Hepatocyte (in vitro differentiated cells): ENCODE data around the gene OR4X1. TPM values are rescaled to one million over a fixed set of nuclear protein-coding genes. Genes with fewer than 3 reads are reported as not detected.
"Not testable (repeated sequence)": the region's sequence is repeated elsewhere in the genome, so short reads cannot be mapped to it uniquely, and the experiment has no call there.

Source experiments
- DNase-seq: peaks from one replicate; pipeline ENCODE4 v3.0.0-alpha.2; 2016; ENCODE audit warnings: low spot score
- H2AFZ ChIP-seq: fragments of 200-600 bp; sonication (generic); 2 replicates; pipeline ENCODE4 v1.6.0; 2016; ENCODE audit warnings: antibody characterized with exemption, mild to moderate bottlenecking
- H3K27ac ChIP-seq: fragments of 200-600 bp; sonication (generic); 2 replicates; pipeline ENCODE4 v1.5.1; 2016; ENCODE audit warnings: mild to moderate bottlenecking
- H3K27me3 ChIP-seq: fragments of 200-600 bp; sonication (generic); 2 replicates; pipeline ENCODE4 v1.6.1; 2016
- H3K36me3 ChIP-seq: fragments of 200-600 bp; sonication (generic); replicated peaks from 2 replicates; pipeline ENCODE4 v1.5.1; 2016; ENCODE audit warnings: low read depth; ENCODE audit not compliant: insufficient read depth
- H3K4me1 ChIP-seq: fragments of 200-600 bp; sonication (generic); 2 replicates; pipeline ENCODE4 v1.5.1; 2016; ENCODE audit warnings: mild to moderate bottlenecking, moderate library complexity; ENCODE audit not compliant: insufficient read depth
- H3K4me2 ChIP-seq: fragments of 200-600 bp; sonication (generic); 2 replicates; pipeline ENCODE4 v1.6.0; 2016
- H3K4me3 ChIP-seq: fragments of 200-600 bp; sonication (generic); 2 replicates; pipeline ENCODE4 v1.5.1; 2016; ENCODE audit warnings: mild to moderate bottlenecking
- H3K79me2 ChIP-seq: fragments of 200-600 bp; sonication (generic); 2 replicates; pipeline ENCODE4 v1.6.0; 2017; ENCODE audit warnings: mild to moderate bottlenecking
- H3K9me2 ChIP-seq: fragments of 200-600 bp; sonication (generic); replicated peaks from 2 replicates; pipeline ENCODE4 v1.6.0; 2017; ENCODE audit warnings: mild to moderate bottlenecking; ENCODE audit not compliant: insufficient read depth
- H3K9me3 ChIP-seq: fragments of 200-600 bp; sonication (generic); 2 replicates; pipeline ENCODE4 v1.5.1; 2016; ENCODE audit warnings: low read depth, mild to moderate bottlenecking
- H4K20me1 ChIP-seq: fragments of 200-600 bp; sonication (generic); 2 replicates; pipeline ENCODE4 v1.6.0; 2016; ENCODE audit warnings: mild to moderate bottlenecking; ENCODE audit not compliant: insufficient read depth, poor library complexity, severe bottlenecking
- EZH2 ChIP-seq: fragments of 200-600 bp; sonication (generic); IDR thresholded peaks from 2 replicates; pipeline ENCODE4 v1.6.1; 2016; ENCODE audit warnings: antibody characterized with exemption, mild to moderate bottlenecking, borderline replicate concordance
- WGBS: methylation state at CpG from one replicate; pipeline ENCODE4 v1.1.6; 2016; ENCODE audit warnings: low lambda C conversion rate; ENCODE audit errors: missing lambda C conversion rate; 5-methylcytosine and 5-hydroxymethylcytosine counted together
- polyA plus RNA-seq: library from polyadenylated mRNA; unstranded; fragments of >200 nt; fragmentation: Nextera tagmentation; extraction: Ambion mirVana; gene quantifications from 2 replicates; pipeline ENCODE4 v1.2.1, GENCODE V29; 2016
- total RNA-seq: library from RNA; depleted of rRNA; stranded (reverse); fragments of >200 nt; gene quantifications from 2 replicates; pipeline ENCODE4 v1.2.3, GENCODE V29; 2014
- TF ChIP-seq, protein P1 (sequence below): fragments of 200-600 bp; sonication (generic); IDR thresholded peaks from 2 replicates; pipeline ENCODE4 v1.5.1; 2016; ENCODE audit warnings: antibody characterized with exemption, mild to moderate bottlenecking; ENCODE audit not compliant: poor library complexity

Gene OR4X1
- total and polyA plus RNA-seq, 2 experiments from 2014 or later, result not detected

- Histone ChIP-seq H3K9me2 (no peaks in the 10 kb centered on the region), H2AFZ (no peak overlapping the region), H3K9me3 (no peaks in the 10 kb centered on the region), H3K4me2 (no peak overlapping the region), H3K4me3 (no peak overlapping the region), H3K4me1 (no peaks in the 10 kb centered on the region), H3K27me3 (no peaks in the 10 kb centered on the region), H3K36me3 (no peaks in the 10 kb centered on the region), H3K27ac (no peak overlapping the region), H3K79me2 (no peaks in the 10 kb centered on the region), H4K20me1 (no peaks in the 10 kb centered on the region)
- peak; percentile 21 for DNase-seq
- TF ChIP-seq EZH2, result no peak
- TF ChIP-seq, protein P1, sequence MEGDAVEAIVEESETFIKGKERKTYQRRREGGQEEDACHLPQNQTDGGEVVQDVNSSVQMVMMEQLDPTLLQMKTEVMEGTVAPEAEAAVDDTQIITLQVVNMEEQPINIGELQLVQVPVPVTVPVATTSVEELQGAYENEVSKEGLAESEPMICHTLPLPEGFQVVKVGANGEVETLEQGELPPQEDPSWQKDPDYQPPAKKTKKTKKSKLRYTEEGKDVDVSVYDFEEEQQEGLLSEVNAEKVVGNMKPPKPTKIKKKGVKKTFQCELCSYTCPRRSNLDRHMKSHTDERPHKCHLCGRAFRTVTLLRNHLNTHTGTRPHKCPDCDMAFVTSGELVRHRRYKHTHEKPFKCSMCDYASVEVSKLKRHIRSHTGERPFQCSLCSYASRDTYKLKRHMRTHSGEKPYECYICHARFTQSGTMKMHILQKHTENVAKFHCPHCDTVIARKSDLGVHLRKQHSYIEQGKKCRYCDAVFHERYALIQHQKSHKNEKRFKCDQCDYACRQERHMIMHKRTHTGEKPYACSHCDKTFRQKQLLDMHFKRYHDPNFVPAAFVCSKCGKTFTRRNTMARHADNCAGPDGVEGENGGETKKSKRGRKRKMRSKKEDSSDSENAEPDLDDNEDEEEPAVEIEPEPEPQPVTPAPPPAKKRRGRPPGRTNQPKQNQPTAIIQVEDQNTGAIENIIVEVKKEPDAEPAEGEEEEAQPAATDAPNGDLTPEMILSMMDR, result peak; percentile 30
- 45% methylated on average over 5 of the region's 5 CpGs for WGBS
Observed at GRCh38 chr11:48307760-48308386, 44.2 kb downstream of the OR4X1 start.

DNA sequence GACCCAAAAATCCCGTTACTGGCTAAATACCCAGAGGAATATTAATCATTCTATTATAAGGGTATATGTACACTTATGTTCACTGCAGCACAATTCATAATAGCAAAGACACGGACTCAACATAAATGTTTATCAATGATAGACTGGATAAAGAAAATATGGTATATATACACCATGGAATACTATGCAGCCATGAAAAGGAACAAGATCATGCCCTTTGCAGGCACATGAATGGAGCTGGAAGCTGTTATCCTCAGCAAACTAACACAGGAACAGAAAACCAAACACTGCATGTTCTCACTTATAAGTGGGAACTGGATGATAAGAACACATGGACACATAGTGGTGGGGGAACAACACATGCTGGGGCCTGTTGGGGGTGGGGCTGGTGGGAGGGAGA lies 49.9 kb downstream of the OR4X1 start:
- not testable (repeated sequence) for DNase-seq, H3K4me2 ChIP-seq, H3K79me2 ChIP-seq, H3K4me3 ChIP-seq, H3K9me2 ChIP-seq, H2AFZ ChIP-seq, H3K4me1 ChIP-seq, H4K20me1 ChIP-seq, H3K9me3 ChIP-seq, H3K36me3 ChIP-seq, H3K27me3 ChIP-seq, H3K27ac ChIP-seq
- 61% methylated on average over 2 of the region's 2 CpGs for WGBS

Other genes with a start within 250 kb of the OR4X1 start
- not detected in 2 replicates for gene OR4B1, start 47.1 kb upstream of the OR4X1 start, total RNA-seq
- gene OR4B1, start 47.1 kb upstream of the OR4X1 start, polyA plus RNA-seq, result not detected in 2 replicates
- gene OR4X2, start 18.8 kb upstream of the OR4X1 start, total RNA-seq, result not detected in 2 replicates
- not detected in 2 replicates for gene OR4X2, start 18.8 kb upstream of the OR4X1 start, polyA plus RNA-seq
- not detected in 2 replicates for gene OR4S1, start 42.4 kb downstream of the OR4X1 start, total RNA-seq
- not detected in 2 replicates for gene OR4S1, start 42.4 kb downstream of the OR4X1 start, polyA plus RNA-seq
- not detected in 2 replicates for gene OR4C3, start 61.1 kb downstream of the OR4X1 start, total RNA-seq
- not detected in 2 replicates for gene OR4C3, start 61.1 kb downstream of the OR4X1 start, polyA plus RNA-seq
- gene OR4C5, start 102.6 kb downstream of the OR4X1 start, total RNA-seq, result not detected in 2 replicates
- gene OR4C5, start 102.6 kb downstream of the OR4X1 start, polyA plus RNA-seq, result not detected in 2 replicates
- not detected in 2 replicates for gene OR4A47, start 224.9 kb downstream of the OR4X1 start, total RNA-seq
- not detected in 2 replicates for gene OR4A47, start 224.9 kb downstream of the OR4X1 start, polyA plus RNA-seq